Activated effector memory CD4-positive, alpha-beta T cell treated with anti-CD3 and anti-CD28 coated beads, Interleukin-2, amount 50 U/mL, for 16 hours (primary cell): ENCODE results near the gene STX10.

Experiments used
- DNase-seq: peaks from one replicate; pipeline ENCODE4 v3.0.0-alpha.2; 2020

Gene STX10

GRCh38 chr19:13138916-13139198, 11.3 kb downstream of the STX10 start:
- no peak for DNase-seq

- DNase-seq = no peak
Measured at GRCh38 chr19:13138171-13138915, 11.8 kb downstream of the STX10 start.

- DNase-seq = no peak
Measured at GRCh38 chr19:13137290-13137794, 12.8 kb downstream of the STX10 start.

- DNase-seq = no peak
Measured at GRCh38 chr19:13135068-13136062, 14.8 kb downstream of the STX10 start.

GRCh38 chr19:13134626-13135025, 15.5 kb downstream of the STX10 start:
- DNase-seq = no peak

- no peak for DNase-seq
Measured at GRCh38 chr19:13133241-13133870, 16.8 kb downstream of the STX10 start.

- peak; percentile 86 for DNase-seq
Measured at GRCh38 chr19:13132471-13133180, 17.5 kb downstream of the STX10 start.

GRCh38 chr19:13130886-13131490, 19.2 kb downstream of the STX10 start:
- DNase-seq = no peak

- DNase-seq = no peak
Measured at GRCh38 chr19:13129384-13129783, 20.8 kb downstream of the STX10 start.

- no peak for DNase-seq
Measured at GRCh38 chr19:13128583-13128982, 21.6 kb downstream of the STX10 start.

- DNase-seq = no peak
Measured at GRCh38 chr19:13127811-13128575, 22.2 kb downstream of the STX10 start.

- DNase-seq = no peak
Measured at GRCh38 chr19:13127051-13127450, 23.1 kb downstream of the STX10 start.

- no peak for DNase-seq
Measured at GRCh38 chr19:13122980-13123957, 26.9 kb downstream of the STX10 start.

- no peak for DNase-seq
Measured at GRCh38 chr19:13122275-13122878, 27.8 kb downstream of the STX10 start.

- no peak for DNase-seq
Measured at GRCh38 chr19:13121551-13122274, 28.5 kb downstream of the STX10 start.

- DNase-seq = no peak
Measured at GRCh38 chr19:13120817-13121216, 29.4 kb downstream of the STX10 start.

- DNase-seq = no peak
Measured at GRCh38 chr19:13120031-13120430, 30.1 kb downstream of the STX10 start.

- no peak for DNase-seq
Measured at GRCh38 chr19:13119627-13120026, 30.5 kb downstream of the STX10 start.
